HG03175 (cell line): Measurements from ENCODE around the gene LHX3.
"Not testable (repeated sequence)": the region's sequence is repeated elsewhere in the genome, so short reads cannot be mapped to it uniquely, and the experiment has no call there.

Experiments used
- ATAC-seq: cut with Tn5 transposase; IDR thresholded peaks from one replicate; pipeline ENCODE4 v1.9.1; 2021; ENCODE audit warnings: mild to moderate bottlenecking, moderate library complexity; ENCODE audit not compliant: unreplicated experiment

LHX3 gene

GRCh38 chr9:136242248-136242647, 37.3 kb upstream of the LHX3 start:
- ATAC-seq: no peak

GRCh38 chr9:136241542-136241941, 36.6 kb upstream of the LHX3 start:
- no peak for ATAC-seq

GRCh38 chr9:136240941-136241340, 36.0 kb upstream of the LHX3 start:
- ATAC-seq: no peak

GRCh38 chr9:136239983-136240330, 35.0 kb upstream of the LHX3 start:
- ATAC-seq: no peak

GRCh38 chr9:136239135-136239982, 34.4 kb upstream of the LHX3 start:
- no peak for ATAC-seq

DNA sequence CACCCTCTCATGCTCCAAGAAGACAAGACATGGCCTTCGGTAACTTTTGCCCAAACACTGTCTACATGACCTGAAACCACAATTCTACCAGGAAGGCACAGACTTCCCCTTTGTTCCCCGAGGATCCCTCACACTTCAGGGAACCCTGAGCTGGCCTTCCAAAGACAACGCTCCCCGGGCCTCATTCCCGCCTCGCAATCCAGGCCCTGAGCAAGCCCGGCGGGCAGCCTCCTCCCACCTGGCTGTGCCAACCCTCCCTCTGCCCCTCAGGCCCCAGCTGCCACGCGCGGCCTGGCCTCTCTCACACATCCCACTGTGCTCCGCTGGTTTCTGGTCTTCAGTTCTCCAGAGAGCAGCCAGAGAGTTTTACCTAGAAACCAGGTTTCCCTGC, 33.4 kb upstream of the LHX3 start:
- no peak for ATAC-seq

DNA sequence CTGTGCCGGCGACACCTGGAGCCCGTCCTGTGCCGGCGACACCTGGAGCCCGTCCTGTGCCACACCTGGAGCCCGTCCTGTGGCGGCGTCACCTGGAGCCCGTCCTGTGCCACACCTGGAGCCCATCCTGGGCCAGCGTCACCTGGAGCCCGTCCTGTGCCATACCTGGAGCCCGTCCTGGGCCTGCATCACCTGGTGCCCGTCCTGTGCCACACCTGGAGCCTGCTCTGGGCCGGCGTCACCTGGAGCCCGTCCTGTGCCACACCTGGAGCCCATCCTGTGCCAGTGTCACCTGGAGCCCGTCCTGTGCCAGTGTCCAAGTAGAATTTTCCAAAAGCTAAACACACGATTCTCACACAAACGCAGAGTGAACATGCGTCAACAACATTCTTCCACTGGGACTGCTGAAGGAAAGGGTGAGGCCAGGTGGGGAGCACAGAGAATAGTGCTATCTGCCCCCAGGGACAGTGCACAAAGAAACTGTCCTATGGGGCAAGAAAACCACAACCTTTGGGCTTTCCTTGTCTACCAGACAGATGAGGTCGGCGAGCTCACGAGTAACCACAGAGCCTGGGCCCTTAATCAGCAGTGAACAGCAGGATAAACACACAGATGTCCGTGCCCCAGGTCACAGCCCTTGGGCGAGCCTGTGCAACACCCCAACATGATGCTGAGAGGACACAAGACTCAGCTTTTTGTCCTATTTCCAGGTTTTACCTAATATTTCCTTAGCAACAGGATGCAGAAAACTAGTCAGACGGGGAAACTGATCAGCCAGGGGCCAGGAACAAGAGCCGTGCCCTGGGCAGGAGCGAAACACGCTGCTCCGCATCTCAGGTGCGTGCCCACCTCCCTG, 32.8 kb upstream of the LHX3 start:
- no peak for ATAC-seq

DNA sequence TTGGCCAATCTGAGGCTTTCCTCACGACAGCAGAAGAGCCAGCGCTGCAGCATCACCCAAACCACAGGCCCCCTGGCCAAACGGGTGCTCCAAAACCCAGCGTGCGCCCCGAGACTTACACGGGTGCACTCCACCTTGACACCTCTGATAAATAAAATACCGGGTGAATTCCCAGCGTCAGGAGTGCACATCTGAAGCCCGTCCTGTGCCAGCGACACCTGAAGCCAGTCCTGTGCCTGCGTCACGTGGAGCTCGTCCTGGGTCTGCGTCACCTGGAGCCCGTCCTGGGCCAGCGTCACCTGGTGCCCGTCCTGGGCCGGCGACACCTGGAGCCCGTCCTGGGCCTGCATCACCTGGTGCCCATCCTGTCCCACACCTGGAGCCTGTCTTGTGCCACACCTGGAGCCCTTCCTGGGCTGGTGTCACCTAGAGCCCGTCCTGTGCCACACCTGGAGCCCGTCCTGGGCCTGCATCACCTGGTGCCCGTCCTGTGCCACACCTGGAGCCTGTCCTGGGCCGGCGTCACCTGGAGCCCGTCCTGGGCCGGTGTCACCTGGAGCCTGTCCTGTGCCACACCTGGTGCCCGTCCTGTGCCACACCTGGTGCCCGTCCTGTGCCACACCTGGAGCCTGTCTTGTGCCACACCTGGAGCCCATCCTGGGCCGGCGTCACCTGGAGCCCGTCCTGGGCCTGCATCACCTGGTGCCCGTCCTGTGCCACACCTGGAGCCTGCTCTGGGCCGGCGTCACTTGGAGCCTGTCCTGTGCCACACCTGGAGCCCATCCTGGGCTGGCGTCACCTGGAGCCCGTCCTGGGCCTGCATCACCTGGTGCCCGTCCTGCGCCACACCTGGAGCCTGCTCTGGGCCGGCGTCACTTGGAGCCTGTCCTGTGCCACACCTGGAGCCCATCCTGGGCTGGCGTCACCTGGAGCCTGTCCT, 31.8 kb upstream of the LHX3 start:
- not testable (repeated sequence) for ATAC-seq

DNA sequence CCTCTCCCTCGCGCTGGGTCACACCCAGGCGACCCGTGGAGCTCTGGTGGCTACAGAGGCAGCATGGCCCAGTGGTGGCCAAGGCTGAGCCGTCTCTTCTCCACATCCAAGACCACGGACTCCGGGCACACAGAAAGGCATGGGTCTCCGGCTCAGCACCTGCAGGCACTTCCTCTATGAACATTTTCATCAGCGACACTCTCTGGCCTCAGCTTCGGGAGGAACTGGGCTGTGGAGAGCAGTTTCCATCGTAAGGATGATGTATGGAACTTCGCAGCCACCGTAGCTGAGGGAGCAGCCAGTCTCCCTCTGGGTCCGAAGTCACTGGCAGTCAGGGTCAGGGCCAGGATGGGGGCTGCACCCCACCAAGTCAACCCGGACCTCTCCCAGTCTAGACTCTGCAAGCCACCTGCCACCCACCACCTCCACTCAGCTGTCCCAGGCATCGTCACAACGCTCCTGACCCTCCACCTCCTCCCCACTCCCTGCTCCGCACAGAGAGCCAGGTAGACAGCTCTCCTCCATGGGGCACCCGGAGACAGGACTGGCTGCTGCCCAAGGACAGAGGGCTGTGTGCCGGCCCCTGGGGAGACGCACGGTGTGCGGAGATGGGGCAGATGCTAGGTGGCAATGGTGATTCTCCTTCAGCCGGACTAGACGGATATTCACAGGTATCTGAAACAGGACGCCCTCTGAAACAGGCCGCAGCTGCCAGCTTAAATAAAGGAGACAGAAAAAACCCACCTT, 31.0 kb upstream of the LHX3 start:
- no peak for ATAC-seq

GRCh38 chr9:136235171-136235570, 30.2 kb upstream of the LHX3 start:
- ATAC-seq: no peak

DNA sequence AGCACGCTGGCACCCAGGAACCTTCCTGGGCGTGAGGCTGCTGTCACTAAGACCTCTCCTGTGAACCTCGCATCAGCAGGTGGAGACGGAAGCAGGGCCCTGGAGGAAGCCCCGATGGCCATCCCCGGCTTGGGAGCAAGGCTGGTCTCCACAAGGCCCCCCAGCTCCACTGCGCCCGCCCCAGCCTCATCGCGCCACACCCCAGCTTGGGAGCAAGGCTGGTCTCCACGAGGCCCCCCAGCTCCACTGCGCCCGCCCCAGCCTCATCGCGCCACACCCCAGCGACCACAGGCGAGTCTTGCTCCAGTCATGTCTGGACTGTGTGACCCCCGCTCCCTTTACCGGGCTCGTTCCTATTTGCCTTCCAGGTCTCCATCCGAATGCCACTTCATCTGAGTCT, 29.7 kb upstream of the LHX3 start:
- no peak for ATAC-seq

DNA sequence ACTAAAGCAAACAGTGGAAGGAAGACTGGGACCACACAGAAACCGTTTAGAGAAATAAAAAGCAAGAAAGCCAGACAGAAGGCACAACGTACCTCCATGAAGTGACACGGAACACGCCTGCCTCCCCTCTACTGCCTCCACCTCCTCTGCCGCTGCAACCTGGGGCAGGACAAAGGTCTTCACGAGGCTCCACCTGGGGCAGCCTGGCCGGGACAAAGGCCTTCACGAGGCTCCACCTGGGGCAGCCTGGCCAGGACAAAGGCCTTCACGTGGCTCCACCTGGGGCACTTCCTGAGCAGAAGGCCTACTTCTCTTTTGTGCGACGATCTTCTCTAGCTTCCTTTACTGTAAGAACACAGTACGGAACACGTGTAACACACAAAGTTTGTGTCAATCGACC, 28.9 kb upstream of the LHX3 start:
- no peak for ATAC-seq

DNA sequence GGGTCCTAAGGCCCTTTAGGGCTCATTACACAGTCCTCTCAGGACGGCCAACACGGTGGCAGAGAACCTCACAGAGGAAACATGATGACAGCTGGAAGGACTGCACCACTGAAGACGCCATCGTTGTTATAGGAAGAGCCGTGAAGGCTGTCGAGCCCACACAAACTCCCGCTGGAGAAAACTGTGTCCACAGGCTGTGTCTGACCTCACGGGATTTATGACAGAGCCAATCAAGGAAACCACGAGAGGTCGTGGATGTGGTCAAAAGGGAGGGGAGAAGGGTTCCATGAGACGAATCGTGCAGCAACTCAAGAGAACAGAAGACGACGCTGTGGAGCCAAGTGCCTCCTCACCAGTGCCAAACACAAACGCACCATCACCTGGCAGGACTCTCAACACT, 28.5 kb upstream of the LHX3 start:
- no peak for ATAC-seq

DNA sequence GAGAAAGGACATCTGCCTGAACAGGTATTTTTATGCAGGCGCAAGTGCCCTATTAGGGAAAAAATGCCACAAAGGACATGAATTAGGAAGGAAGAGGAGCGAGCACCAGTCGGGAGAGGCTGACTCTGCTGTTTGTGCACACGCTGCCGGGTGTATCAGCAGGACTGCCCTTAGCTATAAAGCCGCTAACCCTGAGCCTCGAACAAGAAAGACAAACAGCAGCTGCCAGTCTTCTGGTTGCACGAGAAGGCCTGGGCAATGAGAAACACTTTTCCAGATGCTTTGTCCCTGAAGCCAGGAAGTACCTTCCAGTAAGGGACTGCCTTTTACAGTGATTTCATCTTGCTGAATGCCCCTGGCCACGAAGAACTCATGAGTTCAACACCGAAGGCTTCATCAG, 28.0 kb upstream of the LHX3 start:
- no peak for ATAC-seq

DNA sequence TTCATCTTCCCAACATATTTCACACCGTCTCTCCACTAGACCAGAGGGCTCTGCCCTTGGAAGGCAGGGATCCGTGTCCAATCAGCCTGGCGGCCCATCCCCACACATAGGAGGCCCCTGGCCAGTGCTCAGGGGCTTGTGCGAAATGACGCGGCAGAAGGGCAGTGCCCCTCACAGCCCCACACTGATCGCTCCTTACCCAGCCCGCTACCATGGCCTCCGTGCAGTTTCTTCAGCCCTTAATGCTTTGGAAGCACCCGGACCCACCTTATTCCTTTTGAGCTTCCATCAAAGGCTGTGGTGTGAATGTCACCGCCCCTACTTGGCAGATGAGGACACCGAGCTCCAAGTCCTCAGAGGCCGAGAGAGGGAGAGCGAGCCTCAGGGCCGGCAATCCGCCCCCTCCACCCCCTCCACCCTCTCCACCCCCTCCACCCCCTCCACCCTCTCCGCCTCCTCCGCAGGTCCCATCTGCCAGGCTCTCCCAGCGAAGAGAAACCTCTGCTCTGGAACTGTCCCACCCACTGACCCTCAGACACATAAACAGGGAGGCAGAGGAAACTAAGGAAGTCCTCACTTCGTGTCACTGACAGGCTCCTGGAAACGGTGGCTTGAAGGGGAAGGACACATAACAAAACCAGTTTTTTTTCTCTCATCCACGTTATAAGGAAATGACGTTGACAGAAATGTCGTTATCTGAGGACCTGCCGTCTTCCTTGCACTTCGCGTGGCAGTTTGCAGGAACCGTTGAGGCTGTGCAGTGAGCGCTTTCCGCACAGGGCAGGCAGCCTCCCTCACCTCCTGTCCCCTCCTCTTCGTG, 26.8 kb upstream of the LHX3 start:
- ATAC-seq: no peak

DNA sequence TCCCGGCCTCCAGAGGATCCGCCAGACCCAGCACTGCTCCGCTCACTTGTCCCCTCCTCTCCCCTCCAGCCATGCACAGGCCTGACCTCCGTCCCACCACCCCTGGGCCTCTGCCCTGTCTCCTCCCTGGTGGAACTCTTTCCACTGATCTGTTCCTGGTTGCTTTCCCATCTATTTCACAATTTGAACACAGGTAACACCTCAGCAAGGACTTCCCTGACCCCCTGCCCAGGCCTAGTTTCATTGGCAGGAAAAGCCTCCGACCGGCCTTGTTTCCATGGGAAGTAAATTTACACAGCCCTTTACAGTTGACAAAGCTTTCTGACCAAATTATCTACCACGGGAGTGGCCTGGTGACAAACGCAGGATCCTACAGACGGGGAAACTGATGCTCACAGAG, 25.8 kb upstream of the LHX3 start:
- no peak for ATAC-seq

DNA sequence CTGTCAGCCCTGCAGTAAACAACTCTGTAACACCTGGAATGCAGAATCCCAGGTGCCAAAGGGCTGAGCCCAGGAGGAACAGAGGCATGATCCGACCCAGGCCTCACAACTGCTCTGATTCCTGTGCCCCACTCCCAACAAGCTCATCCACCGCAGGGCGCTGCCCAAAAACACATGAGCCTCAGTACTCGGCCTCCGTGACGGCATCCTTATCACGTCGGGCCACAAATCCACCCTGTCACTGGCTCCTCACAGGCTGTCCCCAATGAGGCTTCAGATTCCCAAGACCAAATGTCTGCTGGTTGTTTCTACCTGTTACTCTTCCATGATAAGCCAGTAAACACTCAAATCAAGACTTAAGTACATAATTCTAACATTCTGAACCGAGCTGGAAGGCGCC, 25.4 kb upstream of the LHX3 start:
- ATAC-seq: no peak

DNA sequence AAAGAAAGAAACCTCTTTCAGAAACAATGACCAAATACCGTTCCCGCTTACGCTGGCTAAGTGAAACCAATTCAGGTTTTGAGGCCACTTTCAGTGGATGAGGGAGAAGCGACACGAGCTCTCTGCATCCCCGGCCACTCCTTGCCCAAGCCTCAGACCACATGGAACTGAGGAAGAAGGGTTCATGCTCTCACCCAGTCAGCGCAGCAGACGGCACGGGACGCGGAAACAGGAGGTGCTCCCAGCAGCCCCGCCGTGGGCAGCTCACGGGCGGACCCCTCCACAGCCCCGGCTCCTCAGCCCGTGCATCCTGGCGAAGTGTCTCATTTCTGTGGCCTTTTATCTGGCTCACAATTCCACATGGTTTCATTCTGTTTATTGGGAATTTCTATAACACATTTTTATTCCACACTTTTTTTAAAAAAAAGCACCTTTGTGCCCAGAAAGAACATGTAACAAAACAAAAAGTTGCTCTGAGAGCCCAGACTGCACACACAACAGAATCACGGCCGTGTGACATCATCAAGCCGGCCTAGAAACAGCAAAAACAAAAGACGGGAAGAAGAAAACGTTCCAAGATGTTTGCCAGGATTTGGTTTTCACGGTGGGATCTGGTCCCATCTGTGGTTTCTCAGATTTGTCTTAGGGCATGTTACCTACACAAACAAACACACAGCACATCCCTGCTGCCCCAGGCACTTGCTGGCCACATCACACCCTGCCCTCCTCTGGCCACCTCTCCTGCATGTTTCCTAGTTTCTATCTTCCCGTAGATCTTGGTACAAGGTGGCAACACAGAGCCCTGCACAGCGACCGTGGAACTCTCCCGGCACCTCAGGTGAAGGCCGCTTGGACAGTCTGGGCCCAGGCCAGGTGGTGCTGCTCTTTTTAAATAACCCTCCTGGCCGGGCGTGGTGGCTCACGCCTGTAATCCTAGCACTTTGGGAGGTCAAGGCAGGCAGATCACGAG, 24.5 kb upstream of the LHX3 start:
- ATAC-seq: no peak
